ENCODE data around the gene SELENOI.

SELENOI gene

GRCh38 chr2:26376799-26377198 lies 30.9 kb downstream of the SELENOI start:
- in situ Hi-C loops (cut with HindIII; ENCODE audit: low pct_ligation_motif_present, low sequenced_read_pairs), result no loop called here
- no peak for DNase-seq
- Histone ChIP-seq H3K36me3 (replicated peaks) (peaks cover 20% of the 10 kb centered on the region), H3K27ac (no peak overlapping the region), H3K4me3 (ENCODE audit: low read depth, low read length) (no peak overlapping the region), H3K27me3 (replicated peaks) (no peaks in the 10 kb centered on the region)
- TF ChIP-seq CTCF (IDR thresholded peaks at IDR 0.05; ENCODE audit: low read depth, low read length, missing control alignments), result no peak

GRCh38 chr2:26380281-26380680 lies 34.3 kb downstream of the SELENOI start:
- Histone ChIP-seq H3K27me3 (replicated peaks) (no peaks in the 10 kb centered on the region), H3K36me3 (replicated peaks) (peaks cover 13% of the 10 kb centered on the region), H3K27ac (no peak overlapping the region), H3K4me3 (ENCODE audit: low read depth, low read length) (no peak overlapping the region)
- DNase-seq, result no peak
- TF ChIP-seq CTCF (IDR thresholded peaks at IDR 0.05; ENCODE audit: low read depth, low read length, missing control alignments), result no peak
- in situ Hi-C loops (cut with HindIII; ENCODE audit: low pct_ligation_motif_present, low sequenced_read_pairs), result no loop called here

- TF ChIP-seq CTCF (IDR thresholded peaks at IDR 0.05; ENCODE audit: low read depth, low read length, missing control alignments), result no peak
- Histone ChIP-seq H3K36me3 (replicated peaks) (peaks cover 13% of the 10 kb centered on the region), H3K27ac (no peak overlapping the region), H3K4me3 (ENCODE audit: low read depth, low read length) (no peak overlapping the region), H3K27me3 (replicated peaks) (no peaks in the 10 kb centered on the region)
- no peak for DNase-seq
- in situ Hi-C loops (cut with HindIII; ENCODE audit: low pct_ligation_motif_present, low sequenced_read_pairs), result no loop called here
These were observed 36.6 kb downstream of the SELENOI start for GRCh38 chr2:26382564-26382963.

- Histone ChIP-seq H3K4me3 (ENCODE audit: low read depth, low read length) (no peak overlapping the region), H3K27me3 (replicated peaks) (no peaks in the 10 kb centered on the region), H3K36me3 (replicated peaks) (peaks cover 17% of the 10 kb centered on the region), H3K27ac (no peak overlapping the region)
- no peak for TF ChIP-seq CTCF (IDR thresholded peaks at IDR 0.05; ENCODE audit: low read depth, low read length, missing control alignments)
- in situ Hi-C loops (cut with HindIII; ENCODE audit: low pct_ligation_motif_present, low sequenced_read_pairs), result no loop called here
- DNase-seq, result no peak
These were observed 38.2 kb downstream of the SELENOI start for GRCh38 chr2:26384183-26384582.

GRCh38 chr2:26384597-26384996 lies 38.7 kb downstream of the SELENOI start:
- Histone ChIP-seq H3K4me3 (ENCODE audit: low read depth, low read length) (no peak overlapping the region), H3K27me3 (replicated peaks) (no peaks in the 10 kb centered on the region), H3K36me3 (replicated peaks) (peaks cover 21% of the 10 kb centered on the region), H3K27ac (no peak overlapping the region)
- no peak for DNase-seq
- in situ Hi-C loops (cut with HindIII; ENCODE audit: low pct_ligation_motif_present, low sequenced_read_pairs), result no loop called here
- no peak for TF ChIP-seq CTCF (IDR thresholded peaks at IDR 0.05; ENCODE audit: low read depth, low read length, missing control alignments)

GRCh38 chr2:26387189-26387588 lies 41.2 kb downstream of the SELENOI start:
- in situ Hi-C loops (cut with HindIII; ENCODE audit: low pct_ligation_motif_present, low sequenced_read_pairs), result no loop called here
- peaks cover 18% of the 10 kb centered on the region for H3K36me3 ChIP-seq (replicated peaks)
- no peak for DNase-seq
- no peak overlapping the region for H3K27ac ChIP-seq
- no peaks in the 10 kb centered on the region for H3K27me3 ChIP-seq (replicated peaks)
- TF ChIP-seq CTCF (IDR thresholded peaks at IDR 0.05; ENCODE audit: low read depth, low read length, missing control alignments), result no peak
- H3K4me3 ChIP-seq (ENCODE audit: low read depth, low read length), result no peak overlapping the region
